ENCODE data around the gene TSPAN33.
"Not testable (repeated sequence)": the region's sequence is repeated elsewhere in the genome, so short reads cannot be mapped to it uniquely, and the experiment has no call there.

The TSPAN33 gene

GRCh38 chr7:129210256-129210988 is 65.9 kb downstream of the TSPAN33 start:
- Histone ChIP-seq H3K9me3 (ENCODE audit: control insufficient read depth in 2 of 2, low read length in 2 of 2) (no peaks in the 10 kb centered on the region), H3K27me3 (ENCODE audit: control insufficient read depth in 1 of 2, insufficient read depth in 2 of 2, low read length in 2 of 2) (no peaks in the 10 kb centered on the region), H3K4me1 (ENCODE audit: control insufficient read depth, insufficient read depth, low read length) (peaks cover 3% of the 10 kb centered on the region), H3K27ac (ENCODE audit: low read length) (no peak overlapping the region), H3K9ac (ENCODE audit: low read length in 2 of 2) (no peak overlapping the region), H3K4me3 (ENCODE audit: low read length in 2 of 2) (no peak overlapping the region), H3K36me3 (ENCODE audit: control insufficient read depth in 2 of 2, insufficient read depth in 2 of 2, low read length in 2 of 2) (peaks cover 3 to 17% of the 10 kb centered on the region in 2 donors)

DNA sequence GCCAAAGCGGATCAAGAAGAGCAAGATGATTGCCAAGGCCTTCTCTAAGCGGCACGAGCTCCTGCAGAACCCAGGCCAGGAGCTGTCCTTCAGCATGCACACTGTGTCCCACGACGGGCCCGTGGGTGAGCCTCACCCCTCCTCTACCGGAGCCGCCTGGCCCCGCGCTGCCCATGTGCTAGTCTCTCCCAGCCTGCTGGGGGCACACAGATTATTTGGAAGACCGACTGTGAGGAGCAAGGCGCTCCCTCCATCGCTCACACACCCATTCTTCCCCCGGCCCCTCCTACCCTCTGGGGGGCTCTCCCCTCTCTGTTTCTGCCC is 66.4 kb downstream of the TSPAN33 start:
- peaks cover 3 to 13% of the 10 kb centered on the region in 2 donors for H3K36me3 ChIP-seq (ENCODE audit: control insufficient read depth in 2 of 2, insufficient read depth in 2 of 2, low read length in 2 of 2)
- H3K4me1 ChIP-seq (ENCODE audit: control insufficient read depth, insufficient read depth, low read length), result peaks cover 3% of the 10 kb centered on the region
- no peak overlapping the region for H3K4me3 ChIP-seq (ENCODE audit: low read length in 2 of 2)
- H3K9ac ChIP-seq (ENCODE audit: low read length in 2 of 2), result no peak overlapping the region
- H3K9me3 ChIP-seq (ENCODE audit: control insufficient read depth in 2 of 2, low read length in 2 of 2), result no peaks in the 10 kb centered on the region
- H3K27me3 ChIP-seq (ENCODE audit: control insufficient read depth in 1 of 2, insufficient read depth in 2 of 2, low read length in 2 of 2), result no peaks in the 10 kb centered on the region
- H3K27ac ChIP-seq (ENCODE audit: low read length), result no peak overlapping the region

DNA sequence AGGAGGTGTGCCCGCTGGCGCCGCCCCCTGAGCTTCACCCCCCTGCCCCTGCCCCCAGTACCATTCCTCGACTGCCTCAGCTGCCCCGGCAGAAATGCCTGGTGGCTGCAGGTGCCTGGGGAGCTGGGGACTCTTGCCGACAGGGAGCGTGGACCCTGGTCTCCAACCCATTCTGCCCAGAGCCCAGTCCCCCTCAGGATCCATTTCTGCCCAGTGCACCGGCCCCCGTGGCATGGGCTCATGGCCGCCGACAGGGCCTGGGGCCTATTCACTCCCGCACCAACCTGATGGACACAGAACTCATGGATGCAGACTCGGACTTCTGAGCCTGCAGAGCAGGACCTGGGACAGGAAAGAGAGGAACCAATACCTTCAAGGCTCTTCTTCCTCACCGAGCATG is 67.6 kb downstream of the TSPAN33 start:
- Histone ChIP-seq H3K27ac (ENCODE audit: low read length) (no peak overlapping the region), H3K4me3 (ENCODE audit: low read length in 2 of 2) (no peak overlapping the region), H3K4me1 (ENCODE audit: control insufficient read depth, insufficient read depth, low read length) (peaks cover 3% of the 10 kb centered on the region), H3K36me3 (ENCODE audit: control insufficient read depth in 2 of 2, insufficient read depth in 2 of 2, low read length in 2 of 2) (peaks cover 3 to 7% of the 10 kb centered on the region in 2 donors), H3K27me3 (ENCODE audit: control insufficient read depth in 1 of 2, insufficient read depth in 2 of 2, low read length in 2 of 2) (no peaks in the 10 kb centered on the region), H3K9me3 (ENCODE audit: control insufficient read depth in 2 of 2, low read length in 2 of 2) (no peaks in the 10 kb centered on the region), H3K9ac (ENCODE audit: low read length in 2 of 2) (no peak overlapping the region)

- H3K4me3 ChIP-seq (ENCODE audit: low read length in 2 of 2), result no peak overlapping the region
- H3K27ac ChIP-seq (ENCODE audit: low read length), result no peak overlapping the region
- H3K4me1 ChIP-seq (ENCODE audit: control insufficient read depth, insufficient read depth, low read length), result peaks cover 3% of the 10 kb centered on the region
- no peak overlapping the region for H3K9ac ChIP-seq (ENCODE audit: low read length in 2 of 2)
- H3K36me3 ChIP-seq (ENCODE audit: control insufficient read depth in 2 of 2, insufficient read depth in 2 of 2, low read length in 2 of 2), result peaks cover 3 to 4% of the 10 kb centered on the region in 2 donors
- H3K9me3 ChIP-seq (ENCODE audit: control insufficient read depth in 2 of 2, low read length in 2 of 2), result no peaks in the 10 kb centered on the region
- no peaks in the 10 kb centered on the region for H3K27me3 ChIP-seq (ENCODE audit: control insufficient read depth in 1 of 2, insufficient read depth in 2 of 2, low read length in 2 of 2)
These were observed 68.1 kb downstream of the TSPAN33 start for GRCh38 chr7:129212596-129212995.

DNA sequence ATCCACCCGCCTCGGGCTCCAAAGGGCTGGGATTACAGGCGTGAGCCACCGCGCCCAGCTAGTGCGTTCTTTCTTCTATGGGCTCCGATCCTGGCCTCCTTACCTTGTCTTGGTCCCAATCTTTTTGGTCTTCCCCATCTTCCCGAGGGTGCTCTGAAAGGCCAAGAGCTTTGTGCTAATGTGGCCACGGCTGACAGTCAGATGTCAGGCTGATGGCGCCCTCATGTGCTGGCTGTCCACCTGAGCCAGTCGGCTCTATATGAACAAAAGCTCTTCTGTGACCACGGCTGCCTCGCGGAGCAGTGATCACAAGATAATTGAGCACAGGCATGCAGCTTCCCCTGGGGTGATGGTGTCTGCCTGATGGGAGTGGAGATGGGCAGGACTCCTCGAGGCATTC is 69.3 kb downstream of the TSPAN33 start:
- Histone ChIP-seq H3K9me3 (ENCODE audit: control insufficient read depth in 2 of 2, low read length in 2 of 2) (no peaks in the 10 kb centered on the region), H3K36me3 (ENCODE audit: control insufficient read depth in 2 of 2, insufficient read depth in 2 of 2, low read length in 2 of 2) (peaks cover 3 to 4% of the 10 kb centered on the region in 2 donors), H3K27me3 (ENCODE audit: control insufficient read depth in 1 of 2, insufficient read depth in 2 of 2, low read length in 2 of 2) (no peaks in the 10 kb centered on the region), H3K4me1 (ENCODE audit: control insufficient read depth, insufficient read depth, low read length) (peaks cover 6% of the 10 kb centered on the region), H3K9ac (ENCODE audit: low read length in 2 of 2) (no peak overlapping the region), H3K27ac (ENCODE audit: low read length) (no peak overlapping the region), H3K4me3 (ENCODE audit: low read length in 2 of 2) (no peak overlapping the region)

DNA sequence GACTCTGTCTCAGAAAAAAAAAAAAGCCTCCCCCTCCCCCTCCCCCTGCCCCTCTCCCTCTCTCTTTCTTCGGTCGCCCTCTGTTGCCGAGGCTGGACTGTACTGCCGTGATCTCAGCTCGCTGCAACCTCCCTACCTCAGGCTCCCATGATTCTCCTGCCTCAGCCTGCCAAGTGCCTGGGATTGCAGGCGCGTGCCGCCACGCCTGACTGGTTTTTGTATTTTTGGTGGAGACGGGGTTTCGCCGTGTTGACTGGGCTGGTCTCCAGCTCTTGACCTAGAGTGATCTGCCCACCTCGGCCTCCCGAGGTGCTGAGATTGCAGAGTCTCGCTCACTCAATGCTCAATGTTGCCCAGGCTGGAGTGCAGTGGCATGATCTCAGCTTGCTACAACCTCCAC is 71.2 kb downstream of the TSPAN33 start:
- not testable (repeated sequence) for H3K4me3 ChIP-seq (ENCODE audit: low read length in 2 of 2); H3K4me1 ChIP-seq (ENCODE audit: control insufficient read depth, insufficient read depth, low read length); H3K27me3 ChIP-seq (ENCODE audit: control insufficient read depth in 1 of 2, insufficient read depth in 2 of 2, low read length in 2 of 2); H3K9ac ChIP-seq (ENCODE audit: low read length in 2 of 2); H3K9me3 ChIP-seq (ENCODE audit: control insufficient read depth in 2 of 2, low read length in 2 of 2); H3K36me3 ChIP-seq (ENCODE audit: control insufficient read depth in 2 of 2, insufficient read depth in 2 of 2, low read length in 2 of 2); H3K27ac ChIP-seq (ENCODE audit: low read length)

DNA sequence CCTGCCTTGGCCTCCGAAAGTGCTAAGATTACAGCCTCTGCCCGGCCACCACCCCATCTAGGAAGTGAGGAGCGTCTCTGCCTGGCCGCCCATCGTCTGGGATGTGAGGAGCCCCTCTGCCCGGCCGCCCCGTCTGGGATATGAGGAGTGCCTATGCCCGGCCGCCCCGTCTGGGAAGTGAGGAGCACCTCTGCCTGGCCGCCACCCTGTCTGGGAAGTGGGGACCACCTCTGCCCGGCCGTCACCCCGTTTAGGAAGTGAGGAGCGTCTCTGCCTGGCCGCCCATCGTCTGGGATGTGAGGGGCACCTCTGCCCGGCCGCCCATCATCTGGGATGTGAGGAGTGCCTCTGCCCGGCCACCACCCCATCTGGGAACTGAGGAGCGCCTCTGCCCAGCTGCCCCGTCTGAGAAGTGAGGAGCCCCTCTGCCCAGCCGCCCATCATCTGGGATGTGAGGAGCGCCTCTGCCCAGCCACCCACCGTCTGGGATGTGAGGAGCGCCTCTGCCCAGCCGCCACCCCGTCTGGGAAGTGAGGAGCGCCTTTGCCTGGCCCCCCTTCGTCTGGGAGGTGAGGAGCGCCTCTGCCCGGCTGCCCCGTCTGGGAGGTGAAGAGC is 71.7 kb downstream of the TSPAN33 start:
- not testable (repeated sequence) for H3K36me3 ChIP-seq (ENCODE audit: control insufficient read depth in 2 of 2, insufficient read depth in 2 of 2, low read length in 2 of 2); H3K27ac ChIP-seq (ENCODE audit: low read length); H3K4me1 ChIP-seq (ENCODE audit: control insufficient read depth, insufficient read depth, low read length); H3K27me3 ChIP-seq (ENCODE audit: control insufficient read depth in 1 of 2, insufficient read depth in 2 of 2, low read length in 2 of 2); H3K4me3 ChIP-seq (ENCODE audit: low read length in 2 of 2); H3K9ac ChIP-seq (ENCODE audit: low read length in 2 of 2); H3K9me3 ChIP-seq (ENCODE audit: control insufficient read depth in 2 of 2, low read length in 2 of 2)

DNA sequence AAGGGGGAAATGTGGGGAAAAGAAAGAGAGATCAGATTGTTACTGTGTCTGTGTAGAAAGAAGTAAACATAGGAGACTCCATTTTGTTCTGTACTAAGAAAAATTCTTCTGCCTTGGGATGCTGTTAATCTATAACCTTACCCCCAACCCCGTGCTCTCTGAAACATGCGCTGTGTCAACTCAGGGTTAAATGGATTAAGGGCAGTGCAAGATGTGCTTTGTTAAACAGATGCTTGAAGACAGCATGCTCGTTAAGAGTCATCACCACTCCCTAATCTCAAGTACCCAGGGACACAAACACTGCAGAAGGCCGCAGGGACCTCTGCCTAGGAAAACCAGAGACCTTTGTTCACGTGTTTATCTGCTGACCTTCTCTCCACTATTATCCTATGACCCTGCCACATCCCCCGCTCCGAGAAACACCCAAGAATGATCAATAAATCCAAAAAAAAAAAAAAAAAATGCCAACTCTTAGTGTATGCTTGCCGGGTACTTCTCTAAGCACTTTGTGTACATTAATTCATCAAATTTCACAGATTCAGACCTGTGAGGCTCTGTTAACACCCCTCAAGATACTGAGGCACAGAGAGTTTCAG is 72.4 kb downstream of the TSPAN33 start:
- H3K4me1 ChIP-seq (ENCODE audit: control insufficient read depth, insufficient read depth, low read length); H3K9ac ChIP-seq (ENCODE audit: low read length in 2 of 2); H3K27ac ChIP-seq (ENCODE audit: low read length); H3K9me3 ChIP-seq (ENCODE audit: control insufficient read depth in 2 of 2, low read length in 2 of 2); H3K36me3 ChIP-seq (ENCODE audit: control insufficient read depth in 2 of 2, insufficient read depth in 2 of 2, low read length in 2 of 2); H3K4me3 ChIP-seq (ENCODE audit: low read length in 2 of 2); H3K27me3 ChIP-seq (ENCODE audit: control insufficient read depth in 1 of 2, insufficient read depth in 2 of 2, low read length in 2 of 2): not testable (repeated sequence)

GRCh38 chr7:129218514-129219062 is 74.1 kb downstream of the TSPAN33 start:
- H3K4me3 ChIP-seq (ENCODE audit: low read length in 2 of 2), result no peak overlapping the region
- H3K36me3 ChIP-seq (ENCODE audit: control insufficient read depth in 2 of 2, insufficient read depth in 2 of 2, low read length in 2 of 2), result no peaks in the 10 kb centered on the region
- H3K9me3 ChIP-seq (ENCODE audit: control insufficient read depth in 2 of 2, low read length in 2 of 2), result no peaks in the 10 kb centered on the region
- no peak overlapping the region for H3K27ac ChIP-seq (ENCODE audit: low read length)
- no peaks in the 10 kb centered on the region for H3K27me3 ChIP-seq (ENCODE audit: control insufficient read depth in 1 of 2, insufficient read depth in 2 of 2, low read length in 2 of 2)
- no peak overlapping the region for H3K9ac ChIP-seq (ENCODE audit: low read length in 2 of 2)
- H3K4me1 ChIP-seq (ENCODE audit: control insufficient read depth, insufficient read depth, low read length), result peaks cover 4% of the 10 kb centered on the region

GRCh38 chr7:129219166-129219565 is 74.7 kb downstream of the TSPAN33 start:
- not testable (repeated sequence) for H3K4me1 ChIP-seq (ENCODE audit: control insufficient read depth, insufficient read depth, low read length)

More at GRCh38 chr7:129219166-129219565, 74.7 kb downstream of the TSPAN33 start:
- not testable (repeated sequence) for H3K27ac ChIP-seq (ENCODE audit: low read length); H3K9me3 ChIP-seq (ENCODE audit: control insufficient read depth in 2 of 2, low read length in 2 of 2); H3K27me3 ChIP-seq (ENCODE audit: control insufficient read depth in 1 of 2, insufficient read depth in 2 of 2, low read length in 2 of 2); H3K9ac ChIP-seq (ENCODE audit: low read length in 2 of 2); H3K36me3 ChIP-seq (ENCODE audit: control insufficient read depth in 2 of 2, insufficient read depth in 2 of 2, low read length in 2 of 2); H3K4me3 ChIP-seq (ENCODE audit: low read length in 2 of 2)

Measured in stomach smooth muscle (tissue), 2 donors.